ENCODE results near the gene ITPK1.

DNA sequence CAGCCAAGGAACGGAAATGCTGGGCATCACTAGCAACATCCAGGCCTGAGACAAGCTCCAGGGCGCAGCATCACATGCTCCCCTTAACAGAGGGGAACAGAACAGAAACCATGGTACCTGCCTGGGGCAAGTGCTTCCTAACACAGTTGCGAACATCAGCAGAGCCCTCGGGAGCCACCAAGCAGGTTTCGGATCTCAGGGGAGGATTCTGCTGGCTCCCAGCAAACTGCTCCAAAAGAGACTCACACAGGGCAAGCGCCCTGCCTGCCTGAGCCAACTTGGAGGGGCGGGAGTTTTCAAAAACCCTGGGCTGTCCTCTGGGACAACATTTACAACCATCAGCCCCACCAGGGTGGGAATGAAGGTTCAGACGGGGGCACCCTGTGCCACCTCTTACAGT lies 173.1 kb downstream of the ITPK1 start:
- TF ChIP-seq, protein P1, sequence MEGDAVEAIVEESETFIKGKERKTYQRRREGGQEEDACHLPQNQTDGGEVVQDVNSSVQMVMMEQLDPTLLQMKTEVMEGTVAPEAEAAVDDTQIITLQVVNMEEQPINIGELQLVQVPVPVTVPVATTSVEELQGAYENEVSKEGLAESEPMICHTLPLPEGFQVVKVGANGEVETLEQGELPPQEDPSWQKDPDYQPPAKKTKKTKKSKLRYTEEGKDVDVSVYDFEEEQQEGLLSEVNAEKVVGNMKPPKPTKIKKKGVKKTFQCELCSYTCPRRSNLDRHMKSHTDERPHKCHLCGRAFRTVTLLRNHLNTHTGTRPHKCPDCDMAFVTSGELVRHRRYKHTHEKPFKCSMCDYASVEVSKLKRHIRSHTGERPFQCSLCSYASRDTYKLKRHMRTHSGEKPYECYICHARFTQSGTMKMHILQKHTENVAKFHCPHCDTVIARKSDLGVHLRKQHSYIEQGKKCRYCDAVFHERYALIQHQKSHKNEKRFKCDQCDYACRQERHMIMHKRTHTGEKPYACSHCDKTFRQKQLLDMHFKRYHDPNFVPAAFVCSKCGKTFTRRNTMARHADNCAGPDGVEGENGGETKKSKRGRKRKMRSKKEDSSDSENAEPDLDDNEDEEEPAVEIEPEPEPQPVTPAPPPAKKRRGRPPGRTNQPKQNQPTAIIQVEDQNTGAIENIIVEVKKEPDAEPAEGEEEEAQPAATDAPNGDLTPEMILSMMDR (conservative IDR thresholded peaks at IDR 0.05; ENCODE audit: low read depth, low read length): no peak
- no peak for TF ChIP-seq EZH2 (IDR thresholded peaks at IDR 0.05; ENCODE audit: borderline replicate concordance, low read depth, low read length, poor library complexity, severe bottlenecking)

Measured in A673 (cell line).